CD4-positive, alpha-beta T cell (primary cell): Measurements from ENCODE around the gene ASTN2. TPM values are rescaled to one million over a fixed set of nuclear protein-coding genes. Genes with fewer than 3 reads are reported as not detected.

ENCODE experiments used
- ATAC-seq: fragments of 200-7000 bp; cut with Tn5 transposase; one replicate; pipeline ENCODE4 v1.10.0; 2022; ENCODE audit warnings: mild to moderate bottlenecking; ENCODE audit not compliant: poor library complexity
- CTCF ChIA-PET: fragments of 350-600 bp; sonication (Branson Sonifier 250); formaldehyde crosslinking; loops from one replicate; lab custom pipeline; 2021; ENCODE audit warnings: antibody characterized with exemption, inconsistent platforms; lab: Charles Lee
- POLR2A ChIA-PET: fragments of 350-600 bp; sonication (Branson Sonifier 250); formaldehyde crosslinking; loops from one replicate; lab custom pipeline; 2021; ENCODE audit warnings: antibody characterized with exemption, inconsistent platforms; lab: Charles Lee
- DNase-seq, 14 experiments: peaks; one replicate each; pipeline ENCODE4 v3.0.0-alpha.2; 2013 to 2020; ENCODE audit warnings: mixed read lengths in 2 of 14
- H3K27ac ChIP-seq, 2 donors: one replicate each; pipeline versions ENCODE4 v1.5.1 to v1.7.0; 2013; ENCODE audit warnings: low read length in 2 of 2, low read depth in 1 of 2, mild to moderate bottlenecking in 1 of 2
- H3K27me3 ChIP-seq, 2 experiments: 1 replicate in 1 of 2; 2 replicates in 1 of 2; pipeline versions ENCODE4 v1.6.1 to v1.7.0; 2013; ENCODE audit warnings: low read length in 2 of 2, control low read depth in 1 of 2, mild to moderate bottlenecking in 1 of 2, moderate library complexity in 1 of 2; ENCODE audit not compliant: insufficient read depth in 2 of 2, control insufficient read depth in 1 of 2
- H3K36me3 ChIP-seq: one replicate; pipeline ENCODE4 v1.6.1; 2013; ENCODE audit warnings: low read length, control low read depth; ENCODE audit not compliant: insufficient read depth
- H3K4me1 ChIP-seq: one replicate; pipeline ENCODE4 v1.6.1; 2013; ENCODE audit warnings: low read length, control low read depth; ENCODE audit not compliant: insufficient read depth
- H3K4me3 ChIP-seq: one replicate; pipeline ENCODE4 v1.5.1; 2013; ENCODE audit warnings: mild to moderate bottlenecking, low read length, moderate library complexity
- H3K9me3 ChIP-seq, 2 experiments: 1 replicate in 1 of 2; 2 replicates in 1 of 2; pipeline versions ENCODE4 v1.6.1 to v1.7.0; 2013; ENCODE audit warnings: low read length in 2 of 2, mild to moderate bottlenecking in 2 of 2, control low read depth in 1 of 2, moderate library complexity in 1 of 2; ENCODE audit not compliant: control insufficient read depth in 1 of 2, insufficient read depth in 1 of 2
- H3K27ac Mint-ChIP-seq: one replicate; pipeline ENCODE4 v1.8.0; 2020; ENCODE audit warnings: mixed read lengths
- H3K27me3 Mint-ChIP-seq: one replicate; pipeline ENCODE4 v1.8.0; 2021; ENCODE audit warnings: mixed read lengths
- H3K36me3 Mint-ChIP-seq: one replicate; pipeline ENCODE4 v1.8.0; 2021; ENCODE audit warnings: low read depth, mixed read lengths
- H3K4me1 Mint-ChIP-seq: one replicate; pipeline ENCODE4 v1.8.0; 2021; ENCODE audit warnings: low read depth, mixed read lengths
- H3K4me3 Mint-ChIP-seq: one replicate; pipeline ENCODE4 v1.8.0; 2020; ENCODE audit warnings: mild to moderate bottlenecking, mixed read lengths
- H3K9me3 Mint-ChIP-seq: one replicate; pipeline ENCODE4 v1.8.0; 2020; ENCODE audit warnings: mixed read lengths
- intact Hi-C, 2 experiments: fragments of 100-400 bp; cut with DNase I in 1 of 2; cut with micrococcal nuclease in 1 of 2; formaldehyde crosslinking; loops; one replicate each; pipeline versions ENCODE4 v1.15.1 to v1.9.0; 2023 to 2025; cut with DNase I, micrococcal nuclease
- total RNA-seq, 174 experiments: library from RNA in 2 of 174; stranded (reverse) in 2 of 174; gene quantifications; one replicate each; pipeline ENCODE4 v1.2.3 and lab custom pipeline; 2021 to 2026
- TF ChIP-seq, protein P1 (sequence below): fragments of 200-600 bp; IDR thresholded peaks from one replicate; pipeline ENCODE4 v1.8.0; 2022; ENCODE audit warnings: antibody characterized with exemption, mild to moderate bottlenecking

ASTN2 gene
- total RNA-seq, 2 experiments from 2014 or later = 2.3 to 2.4 TPM

DNA sequence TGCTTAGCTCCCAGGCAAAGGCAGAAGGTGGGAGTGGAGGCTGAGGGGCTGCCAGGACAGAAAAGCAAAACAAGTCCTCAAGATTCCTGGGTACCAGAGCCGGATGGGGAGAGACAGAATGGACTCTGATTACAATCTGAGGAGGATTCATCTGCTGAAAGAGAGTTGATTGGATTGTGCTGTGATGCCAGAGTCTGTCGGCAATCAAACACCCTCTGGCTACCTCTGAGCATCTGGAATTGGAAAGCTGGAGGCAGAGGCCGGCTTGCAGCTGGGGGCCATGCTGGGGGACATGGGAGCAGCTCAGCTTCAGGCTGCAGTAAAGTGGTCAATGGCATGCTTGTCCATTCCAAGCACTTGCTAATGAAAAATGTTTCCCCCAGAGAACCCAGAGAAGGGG is 59.3 kb downstream of the ASTN2 start:
- no peak for DNase-seq
- POLR2A ChIA-PET = no interaction called here
- TF ChIP-seq, protein P1, sequence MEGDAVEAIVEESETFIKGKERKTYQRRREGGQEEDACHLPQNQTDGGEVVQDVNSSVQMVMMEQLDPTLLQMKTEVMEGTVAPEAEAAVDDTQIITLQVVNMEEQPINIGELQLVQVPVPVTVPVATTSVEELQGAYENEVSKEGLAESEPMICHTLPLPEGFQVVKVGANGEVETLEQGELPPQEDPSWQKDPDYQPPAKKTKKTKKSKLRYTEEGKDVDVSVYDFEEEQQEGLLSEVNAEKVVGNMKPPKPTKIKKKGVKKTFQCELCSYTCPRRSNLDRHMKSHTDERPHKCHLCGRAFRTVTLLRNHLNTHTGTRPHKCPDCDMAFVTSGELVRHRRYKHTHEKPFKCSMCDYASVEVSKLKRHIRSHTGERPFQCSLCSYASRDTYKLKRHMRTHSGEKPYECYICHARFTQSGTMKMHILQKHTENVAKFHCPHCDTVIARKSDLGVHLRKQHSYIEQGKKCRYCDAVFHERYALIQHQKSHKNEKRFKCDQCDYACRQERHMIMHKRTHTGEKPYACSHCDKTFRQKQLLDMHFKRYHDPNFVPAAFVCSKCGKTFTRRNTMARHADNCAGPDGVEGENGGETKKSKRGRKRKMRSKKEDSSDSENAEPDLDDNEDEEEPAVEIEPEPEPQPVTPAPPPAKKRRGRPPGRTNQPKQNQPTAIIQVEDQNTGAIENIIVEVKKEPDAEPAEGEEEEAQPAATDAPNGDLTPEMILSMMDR = no peak
- Mint-ChIP-seq H3K27me3 (no peaks in the 10 kb centered on the region), H3K4me3 (no peak overlapping the region), H3K27ac (no peak overlapping the region), H3K9me3 (peaks cover 4% of the 10 kb centered on the region), H3K4me1 (no peaks in the 10 kb centered on the region), H3K36me3 (no peaks in the 10 kb centered on the region)
- Histone ChIP-seq H3K9me3 (peaks cover 0 to 6% of the 10 kb centered on the region in 2 experiments), H3K27me3 (no peaks in the 10 kb centered on the region), H3K36me3 (no peaks in the 10 kb centered on the region), H3K4me3 (no peak overlapping the region), H3K27ac (no peak overlapping the region), H3K4me1 (no peaks in the 10 kb centered on the region)
- intact Hi-C loops = no loop called here
- ATAC-seq = no peak
- CTCF ChIA-PET = interaction anchor here (0.6 kb wide), 1 partner anchor 1457 kb away, joined by 3 read pairs; no protein-coding TSS in a partner anchor

DNA sequence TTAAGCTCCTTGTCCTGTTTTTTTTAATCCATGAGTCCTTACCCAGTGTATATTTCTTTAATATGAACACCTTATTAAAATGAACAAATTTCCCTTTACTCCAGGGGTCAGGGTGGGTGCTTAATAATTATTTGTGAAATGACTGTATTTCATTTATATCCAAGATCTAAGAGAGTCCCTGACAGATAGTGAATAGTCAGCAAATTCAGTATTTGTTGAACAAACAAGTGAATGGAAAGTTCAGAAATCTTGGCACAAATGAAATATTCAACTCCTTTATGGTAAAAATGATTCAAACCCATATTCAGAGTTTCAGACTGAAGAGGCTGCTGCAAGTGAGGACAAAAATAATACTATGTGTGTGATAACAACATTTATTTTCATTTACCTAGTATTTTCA is 59.9 kb downstream of the ASTN2 start:
- TF ChIP-seq, protein P1 = no peak
- Mint-ChIP-seq H3K27me3 (no peaks in the 10 kb centered on the region), H3K9me3 (peaks cover 4% of the 10 kb centered on the region), H3K27ac (no peak overlapping the region), H3K36me3 (no peaks in the 10 kb centered on the region), H3K4me1 (no peaks in the 10 kb centered on the region), H3K4me3 (no peak overlapping the region)
- Histone ChIP-seq H3K9me3 (peaks cover 0 to 6% of the 10 kb centered on the region in 2 experiments), H3K4me3 (no peak overlapping the region), H3K36me3 (no peaks in the 10 kb centered on the region), H3K27ac (no peak overlapping the region), H3K4me1 (no peaks in the 10 kb centered on the region), H3K27me3 (no peaks in the 10 kb centered on the region)
- DNase-seq = no peak
- intact Hi-C loops = no loop called here
- ATAC-seq = no peak
- POLR2A ChIA-PET = no interaction called here
- CTCF ChIA-PET = no interaction called here

DNA sequence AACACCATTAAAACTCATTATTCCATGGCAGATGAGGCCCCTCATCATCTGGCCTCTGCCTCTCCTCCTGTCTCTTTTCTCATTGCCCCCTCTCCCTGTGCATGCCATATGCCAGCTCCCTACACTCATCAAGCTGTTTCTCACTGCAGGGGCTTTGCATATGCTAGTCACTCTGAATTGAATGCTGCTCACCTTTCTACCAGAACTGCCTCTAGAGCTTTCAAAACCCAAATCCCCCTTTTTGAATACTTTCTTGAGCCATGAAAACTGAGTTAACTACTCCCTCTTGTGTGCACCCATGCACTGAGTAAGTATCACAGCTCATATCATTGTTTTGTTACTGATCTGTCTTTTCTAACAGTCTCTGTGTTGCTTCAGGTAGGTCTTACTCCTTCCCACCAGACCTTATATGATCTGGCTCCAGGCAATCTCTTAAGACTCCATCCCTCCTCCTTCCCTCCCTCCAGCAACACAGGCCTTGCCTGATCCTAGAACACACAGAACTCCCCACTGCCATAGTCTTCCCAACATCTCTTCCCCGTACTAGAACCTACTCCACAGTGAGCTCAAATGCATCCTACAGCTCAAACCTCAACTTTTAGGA is 60.5 kb downstream of the ASTN2 start:
- no peak overlapping the region for H3K27ac ChIP-seq
- peaks cover 4% of the 10 kb centered on the region for H3K9me3 Mint-ChIP-seq
- no peaks in the 10 kb centered on the region for H3K27me3 Mint-ChIP-seq
- no peak overlapping the region for H3K4me3 ChIP-seq
- DNase-seq (no peak), ATAC-seq (no peak)
- H3K36me3 ChIP-seq = no peaks in the 10 kb centered on the region
- no peaks in the 10 kb centered on the region for H3K4me1 Mint-ChIP-seq
- intact Hi-C loops = no loop called here
- H3K27me3 ChIP-seq = no peaks in the 10 kb centered on the region
- H3K9me3 ChIP-seq = peaks cover 0 to 6% of the 10 kb centered on the region in 2 experiments
- ChIA-PET CTCF (no interaction called here), POLR2A (no interaction called here)
- H3K27ac Mint-ChIP-seq = no peak overlapping the region
- TF ChIP-seq, protein P1 = no peak
- H3K4me1 ChIP-seq = no peaks in the 10 kb centered on the region
- no peak overlapping the region for H3K4me3 Mint-ChIP-seq
- no peaks in the 10 kb centered on the region for H3K36me3 Mint-ChIP-seq
